GM18907 (cell line): ENCODE results near the gene FOSL1.

Experiments used
- ATAC-seq: cut with Tn5 transposase; IDR thresholded peaks from one replicate; pipeline ENCODE4 v1.9.1; 2021; ENCODE audit warnings: mild to moderate bottlenecking, moderate library complexity; ENCODE audit not compliant: unreplicated experiment

Gene FOSL1

DNA sequence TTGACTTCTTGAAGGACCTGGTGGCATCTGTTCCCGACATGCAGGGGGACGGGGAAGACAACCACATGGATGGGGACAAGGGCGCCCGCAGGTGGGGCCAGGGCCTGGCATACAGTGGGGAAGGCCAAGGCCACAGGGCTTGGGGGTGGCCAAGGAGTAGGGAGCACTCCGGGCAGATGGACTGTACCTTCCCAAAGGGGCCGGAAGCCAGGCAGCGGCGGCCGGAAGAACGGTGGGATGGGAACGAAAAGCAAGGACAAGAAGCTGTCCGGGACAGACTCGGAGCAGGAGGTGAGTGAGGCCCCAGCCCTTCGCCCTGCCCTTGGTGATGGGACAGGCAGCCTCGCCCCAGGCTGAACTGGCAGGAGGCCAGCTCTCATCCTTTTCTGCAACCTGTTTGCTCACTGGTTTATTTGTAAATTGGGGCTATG is 20.2 kb upstream of the FOSL1 start:
- no peak for ATAC-seq

DNA sequence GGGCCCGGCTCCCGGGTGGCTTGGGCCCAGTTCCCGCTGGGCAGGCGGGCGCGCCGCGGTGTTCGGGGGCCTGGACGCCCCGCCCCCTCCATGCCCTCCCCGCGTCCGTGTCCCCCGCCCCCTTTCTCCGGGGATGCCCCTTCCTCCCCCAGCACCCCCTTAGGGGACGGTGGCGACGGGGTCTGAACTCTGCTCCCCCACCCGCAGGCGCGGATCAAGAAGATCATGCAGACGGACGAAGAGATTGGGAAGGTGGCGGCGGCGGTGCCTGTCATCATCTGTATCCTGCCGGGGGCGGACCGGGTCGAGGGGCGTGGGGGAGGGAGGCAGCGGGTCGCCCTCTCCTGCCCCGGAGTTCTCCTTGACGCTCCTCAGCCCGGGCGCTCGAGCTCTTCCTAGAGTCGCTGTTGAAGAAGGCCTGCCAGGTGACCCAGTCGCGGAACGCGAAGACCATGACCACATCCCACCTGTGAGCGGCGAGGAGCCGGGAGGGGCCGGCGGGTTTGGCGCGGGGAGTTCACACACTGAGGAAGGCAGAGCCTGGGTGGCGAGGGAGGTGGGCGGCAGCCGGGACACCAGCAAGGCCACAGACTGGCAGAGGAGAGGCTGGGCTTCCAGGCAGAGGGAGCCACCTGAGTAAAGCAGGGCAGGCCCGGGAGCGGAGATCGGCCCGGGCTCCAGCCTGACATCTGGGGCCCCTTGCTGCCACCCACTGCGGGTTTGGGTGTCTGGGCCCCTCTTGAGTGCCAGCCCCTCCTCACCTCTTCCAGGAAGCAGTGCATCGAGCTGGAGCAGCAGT is 19.6 kb upstream of the FOSL1 start:
- ATAC-seq, result peak; percentile 50

DNA sequence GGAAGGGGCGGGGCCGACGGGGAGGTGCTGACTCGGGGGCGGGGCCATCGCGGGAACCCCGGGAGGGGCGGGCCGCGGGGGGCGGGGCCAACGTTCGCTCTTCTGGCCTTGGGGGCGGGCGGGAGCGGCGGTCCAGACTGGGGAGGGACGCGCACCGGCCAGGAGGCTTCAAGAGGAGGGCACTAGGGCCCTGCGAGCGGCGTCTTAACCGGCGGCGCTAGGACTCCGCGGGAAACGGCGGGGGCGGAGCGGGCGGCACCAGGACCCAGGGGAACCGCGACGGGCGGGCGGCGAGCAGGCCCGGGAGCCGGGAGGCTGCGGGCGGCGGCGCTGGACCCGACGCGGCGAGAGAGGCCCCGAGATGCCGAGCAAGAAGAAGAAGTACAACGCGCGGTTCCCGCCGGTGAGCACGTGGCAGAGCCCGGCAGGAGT is 19.0 kb upstream of the FOSL1 start, which contains the start of gene DRAP1:
Gene DRAP1 (plus strand): TSS at position 286 of the 432 bp plus-strand sequence. CDS start 76 bp downstream, at position 362.
- ATAC-seq, result peak; percentile 78

DNA sequence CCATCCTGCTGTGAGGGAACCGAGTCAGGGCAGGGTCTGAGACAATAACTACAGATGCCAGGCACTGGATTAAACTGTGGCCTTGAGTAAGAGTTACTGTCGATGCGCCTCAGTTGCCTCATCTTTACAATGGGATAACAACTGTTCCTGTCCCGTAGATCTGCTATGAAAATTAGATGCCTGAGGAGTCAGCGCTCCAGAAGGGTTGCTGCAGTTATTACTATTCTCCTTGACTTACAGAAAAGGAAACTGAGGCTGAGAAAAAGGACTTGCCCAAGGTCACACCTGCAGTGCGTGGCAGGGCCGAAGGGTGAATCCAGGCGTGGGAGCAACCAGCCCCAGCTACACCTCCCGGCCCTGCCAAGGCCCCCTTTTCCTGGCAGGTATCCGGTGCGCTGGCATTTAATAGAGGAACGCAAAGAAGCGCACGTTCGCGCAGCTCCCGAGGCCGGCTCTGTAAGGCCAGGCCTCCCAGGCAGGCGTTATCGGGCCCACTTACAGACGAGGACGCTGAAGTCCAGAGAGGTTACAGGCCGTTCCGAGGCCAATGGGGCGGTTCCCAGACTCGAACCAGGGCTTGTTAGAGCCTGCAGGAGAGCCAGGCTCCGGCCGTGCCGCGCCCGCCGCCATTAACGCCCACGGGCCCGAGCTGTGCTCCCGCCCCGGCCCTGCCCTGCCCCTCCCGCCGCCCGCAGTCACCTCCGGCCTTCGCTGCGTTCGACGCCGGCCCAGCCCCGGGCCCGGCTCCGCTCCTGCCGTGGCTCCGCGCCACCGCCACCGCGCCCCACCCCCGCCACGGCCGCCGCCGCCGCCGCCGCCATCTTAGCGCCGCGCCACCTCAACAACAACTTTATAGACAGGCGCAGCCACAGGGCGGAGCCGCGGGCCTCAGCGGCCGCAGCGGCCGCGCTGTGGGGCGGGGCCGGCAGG is 18.3 kb upstream of the FOSL1 start, which contains the start of gene C11orf68:
Gene C11orf68 (minus strand): TSS at position 852 of the 930 bp plus-strand sequence. CDS start 31 bp downstream, at position 821.
- peak; percentile 51 for ATAC-seq

DNA sequence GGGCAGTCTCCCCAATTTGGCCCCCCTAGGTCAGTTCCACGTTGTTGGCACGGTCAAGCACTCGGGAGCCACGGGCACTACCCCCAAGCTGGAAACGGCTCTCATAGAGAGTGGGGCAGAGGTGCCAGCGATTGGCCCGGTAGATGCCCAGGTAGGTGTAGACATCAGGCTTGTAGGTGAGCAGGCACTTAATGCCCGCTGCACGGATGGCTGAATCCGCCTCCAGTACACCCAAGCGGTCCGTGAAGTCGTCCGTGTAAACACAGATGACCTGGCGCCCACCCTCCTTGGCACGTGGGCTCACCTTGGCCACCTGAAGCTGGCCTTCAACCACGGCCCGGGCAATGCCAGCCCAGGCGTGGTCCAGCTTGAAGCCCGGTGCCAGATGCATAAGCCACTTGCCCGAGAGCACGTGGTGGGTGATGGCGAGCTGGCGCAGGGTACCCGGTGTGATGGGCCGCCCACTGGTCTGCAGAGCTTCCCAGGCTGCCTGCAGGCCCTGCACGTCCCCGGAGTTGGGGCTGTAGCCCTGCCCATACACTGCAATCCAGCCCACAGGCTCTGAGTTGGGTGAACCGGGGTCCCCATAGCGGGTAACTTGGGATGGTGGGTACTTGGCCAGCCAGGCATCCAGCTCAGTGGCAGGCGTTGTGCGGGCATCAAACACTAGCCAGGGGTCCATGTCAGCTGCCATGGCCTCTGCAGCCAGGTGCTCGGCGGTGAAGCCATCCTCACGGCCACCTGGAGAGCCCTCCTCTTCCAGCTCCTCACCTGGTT is 17.4 kb upstream of the FOSL1 start:
- ATAC-seq, result no peak

DNA sequence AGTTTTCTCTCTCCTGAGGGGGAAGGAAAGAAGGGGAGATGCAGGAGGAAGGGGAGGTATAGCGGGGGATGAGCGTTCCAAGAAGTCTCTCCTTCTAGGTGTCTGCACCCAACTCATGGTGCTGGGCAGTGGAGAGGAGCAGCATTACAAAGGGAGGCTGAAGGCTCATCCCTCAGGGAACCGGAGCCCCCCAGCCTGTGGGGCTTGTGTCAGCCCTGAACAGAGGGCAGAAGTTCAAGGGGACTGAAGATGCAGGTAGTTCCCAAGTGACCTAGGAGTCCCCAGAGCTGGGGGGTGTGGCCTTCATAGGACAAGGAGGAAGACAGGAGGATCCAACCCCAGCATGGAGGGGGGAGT is 16.9 kb upstream of the FOSL1 start:
- ATAC-seq, result no peak

DNA sequence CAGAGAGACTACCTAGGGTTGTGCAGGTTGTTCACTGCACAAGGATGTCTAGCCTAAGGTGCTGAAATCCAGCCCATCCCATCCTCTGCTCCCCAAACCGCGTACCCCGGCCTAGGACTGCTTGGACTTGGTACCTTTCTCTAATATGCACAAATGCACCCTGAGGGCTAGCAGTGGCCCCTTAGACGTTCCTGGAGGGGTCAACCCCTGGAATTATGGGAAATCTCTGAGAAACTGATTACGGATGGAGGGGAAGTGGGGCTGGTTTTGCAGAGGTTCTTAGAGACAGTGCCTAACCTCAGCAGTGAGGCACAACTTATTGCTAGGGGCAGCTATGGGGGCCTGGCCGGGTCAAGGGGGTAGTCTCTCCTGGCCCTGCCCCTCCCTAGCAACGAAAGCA is 16.2 kb upstream of the FOSL1 start:
- ATAC-seq, result no peak

DNA sequence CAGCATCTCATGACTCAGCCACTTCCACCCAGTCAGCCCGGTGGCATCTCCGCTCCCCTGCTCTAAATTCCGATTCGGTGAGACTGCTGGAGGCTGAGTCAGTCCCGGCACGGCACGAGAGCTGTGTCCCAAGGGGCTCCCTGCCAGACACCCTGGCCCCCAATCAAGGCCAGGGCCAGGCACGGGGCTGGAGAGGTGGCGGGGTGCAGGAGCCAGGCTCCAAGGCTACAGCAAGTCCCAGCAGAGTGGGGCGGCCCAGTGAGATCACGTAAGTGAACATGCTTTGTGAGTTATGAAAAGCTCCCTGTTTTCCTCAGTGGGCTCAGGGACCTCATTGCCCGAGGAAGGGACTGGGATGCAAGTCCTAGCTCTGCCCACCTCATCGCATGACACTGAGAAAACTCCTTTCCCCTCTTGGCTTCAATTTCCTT is 15.6 kb upstream of the FOSL1 start:
- ATAC-seq, result no peak

DNA sequence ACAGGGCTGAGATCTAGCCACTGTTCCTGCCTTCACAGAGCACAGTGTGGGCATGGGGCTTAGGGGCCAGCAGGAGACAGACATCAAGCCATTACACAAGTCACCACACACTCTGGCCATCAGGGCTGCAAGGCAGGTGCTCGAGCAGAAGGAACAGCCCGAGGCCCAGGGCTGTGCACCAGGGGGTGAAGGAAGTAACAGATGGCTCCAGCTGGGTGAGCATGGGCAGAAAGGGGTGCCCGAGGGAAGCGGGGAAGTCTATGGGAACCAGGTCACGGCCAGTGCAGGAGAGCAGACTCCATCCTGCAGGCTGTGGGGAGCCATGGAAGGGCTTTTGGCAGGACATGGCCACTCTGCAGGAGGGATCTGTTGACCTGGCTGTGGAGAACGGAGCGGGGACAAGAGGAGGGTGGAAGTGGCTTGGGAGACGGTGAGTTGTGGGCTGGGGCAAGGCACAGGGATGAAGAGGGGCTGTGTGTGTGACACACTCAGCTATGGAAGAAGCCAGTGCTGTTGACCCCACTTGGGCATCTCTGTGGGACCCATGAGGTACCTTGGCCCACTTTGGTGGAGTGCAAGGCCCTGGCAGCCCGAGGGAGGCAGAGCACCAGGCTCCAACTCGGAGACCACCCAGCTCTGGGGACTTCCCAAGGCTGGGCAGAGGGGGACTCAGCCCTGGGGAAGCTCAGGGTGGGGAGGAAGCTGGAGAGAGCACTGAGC is 15.1 kb upstream of the FOSL1 start:
- ATAC-seq, result no peak

DNA sequence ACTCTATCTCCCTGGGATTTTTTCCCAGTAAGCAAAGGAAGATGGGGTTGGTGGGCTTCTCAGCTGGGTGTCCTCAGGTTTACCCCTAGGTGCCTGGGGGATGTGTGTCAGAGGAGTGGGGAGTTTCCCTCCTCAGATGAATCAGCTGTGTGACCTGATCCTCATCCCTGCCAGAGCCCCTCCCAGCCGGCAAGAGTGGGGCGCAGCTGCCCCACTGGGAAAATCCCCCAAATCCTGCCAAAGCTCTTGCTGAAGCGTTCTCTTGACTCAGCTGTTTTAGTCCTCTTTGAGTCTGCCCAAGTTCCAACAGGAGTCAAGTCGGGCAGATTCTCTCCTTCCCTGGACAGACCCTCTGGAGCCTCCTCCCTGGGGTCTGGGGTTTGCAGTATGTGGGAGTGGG is 12.7 kb upstream of the FOSL1 start:
- ATAC-seq, result no peak

DNA sequence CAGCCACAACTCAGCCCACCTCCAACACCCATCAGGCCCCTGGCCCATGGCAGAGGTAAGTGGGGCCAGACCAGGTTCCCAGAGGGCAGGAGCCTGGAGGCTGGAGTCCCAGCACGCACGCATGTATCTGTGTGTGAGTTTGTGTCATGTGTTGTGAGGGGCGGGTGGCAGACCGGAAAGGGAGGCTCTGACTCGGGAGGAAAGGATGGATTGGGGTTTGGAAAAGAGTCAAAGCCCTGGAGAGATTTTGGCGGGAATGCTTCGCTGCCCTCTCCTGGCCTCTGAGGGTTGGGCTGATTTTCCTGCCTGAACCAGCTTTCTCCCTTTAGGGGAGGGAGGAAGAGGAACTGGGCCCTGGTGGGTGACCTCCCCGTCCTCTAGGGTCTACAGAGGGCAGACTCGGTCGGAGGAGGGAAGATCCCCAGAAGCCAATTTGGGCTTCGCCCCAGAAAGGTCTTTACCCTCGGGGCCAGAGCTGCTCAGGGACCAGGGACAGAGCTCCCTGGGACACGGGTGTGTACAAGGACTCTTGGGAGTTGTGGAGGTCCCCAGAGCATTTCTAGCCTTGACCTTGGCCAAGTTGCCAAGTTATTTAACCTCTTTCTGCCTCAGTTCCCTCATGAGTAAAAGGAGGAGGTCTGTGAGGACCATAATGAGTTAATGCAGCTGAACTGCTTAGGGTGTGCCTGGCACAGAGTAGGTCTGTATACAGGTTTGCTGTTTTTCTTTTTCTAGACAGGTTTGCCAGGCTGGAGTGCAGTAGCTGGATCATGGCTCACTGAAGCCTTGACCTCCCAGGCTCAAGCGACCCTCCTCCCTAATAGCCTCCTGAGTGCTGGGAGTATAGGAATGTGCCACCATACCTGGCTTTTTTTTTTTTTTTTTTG is 11.7 kb upstream of the FOSL1 start:
- no peak for ATAC-seq

DNA sequence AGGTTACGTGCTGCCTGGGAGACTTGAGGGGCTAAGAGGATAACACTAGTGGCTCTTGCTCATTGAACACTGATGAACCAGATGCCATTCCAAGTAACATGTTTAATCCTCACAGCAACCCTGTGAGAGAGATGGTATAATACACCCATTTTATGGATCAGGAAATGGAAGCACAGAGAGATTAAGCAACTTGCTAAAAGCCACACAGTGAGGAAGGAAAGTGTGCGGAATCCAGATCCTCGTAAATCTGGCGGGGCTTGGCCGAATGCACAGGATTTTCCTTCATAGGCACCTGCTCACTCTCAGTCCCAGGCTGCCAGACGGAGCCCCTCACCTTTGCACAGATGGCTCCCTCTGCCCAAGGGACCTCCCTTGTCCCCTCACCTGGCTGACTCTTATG is 7.7 kb upstream of the FOSL1 start:
- no peak for ATAC-seq

DNA sequence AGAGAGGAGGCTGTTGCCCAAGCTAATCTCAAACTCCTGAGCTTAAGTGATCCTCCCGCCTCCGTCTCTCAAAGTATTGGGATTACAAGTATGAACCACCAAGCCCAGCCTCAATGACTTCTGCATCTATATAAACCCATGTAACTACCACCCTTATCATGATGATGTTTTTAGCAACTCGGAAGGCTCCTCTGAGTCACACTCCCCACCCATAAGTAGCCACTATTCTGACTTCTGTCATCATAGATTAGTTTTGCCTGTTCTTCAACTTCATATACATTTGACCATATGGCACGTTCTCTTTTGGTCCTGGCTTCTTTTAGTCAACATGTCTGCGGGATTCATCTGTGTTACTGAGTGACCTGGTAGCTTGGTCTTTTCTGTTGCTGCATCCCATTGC is 6.4 kb upstream of the FOSL1 start:
- ATAC-seq, result no peak

DNA sequence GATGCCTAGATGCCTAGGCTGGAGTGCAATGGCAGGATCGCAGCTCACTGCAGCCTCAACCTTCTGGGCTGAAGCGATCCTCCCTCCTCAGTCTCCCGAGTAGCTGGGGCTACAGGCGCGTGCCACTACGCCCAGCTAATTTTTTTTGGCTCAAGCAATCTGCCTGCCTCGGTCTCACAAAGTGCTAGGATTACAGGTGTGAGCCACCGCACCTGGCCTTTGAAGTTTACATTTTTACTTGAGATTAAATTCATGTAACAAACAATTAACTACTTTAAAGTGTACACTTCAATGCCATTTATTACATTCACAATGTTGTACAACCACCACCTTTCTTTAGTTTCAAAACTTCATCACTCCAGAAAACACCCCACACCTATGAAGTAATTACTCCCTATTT is 3.5 kb upstream of the FOSL1 start:
- no peak for ATAC-seq

DNA sequence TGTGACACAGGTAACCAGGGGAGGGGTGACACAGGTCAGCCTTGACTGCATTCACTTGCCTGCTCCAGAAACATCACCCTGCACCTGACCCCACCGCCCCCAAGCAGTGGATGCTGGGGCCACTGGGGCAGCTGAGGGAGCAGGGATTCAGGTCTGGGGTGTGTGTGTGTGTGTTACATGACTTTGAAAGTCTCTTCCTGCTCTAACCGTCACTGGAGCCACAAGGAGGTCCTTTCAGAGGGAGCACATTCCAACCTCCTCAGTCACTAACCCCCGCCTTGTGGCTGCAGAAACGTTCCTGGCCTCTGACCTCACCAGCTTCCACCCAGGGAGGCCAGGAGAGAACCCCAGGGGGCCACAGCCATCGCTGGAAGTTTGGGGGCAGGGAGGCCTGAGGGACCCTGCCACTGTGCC is 2.9 kb upstream of the FOSL1 start:
- ATAC-seq, result no peak

DNA sequence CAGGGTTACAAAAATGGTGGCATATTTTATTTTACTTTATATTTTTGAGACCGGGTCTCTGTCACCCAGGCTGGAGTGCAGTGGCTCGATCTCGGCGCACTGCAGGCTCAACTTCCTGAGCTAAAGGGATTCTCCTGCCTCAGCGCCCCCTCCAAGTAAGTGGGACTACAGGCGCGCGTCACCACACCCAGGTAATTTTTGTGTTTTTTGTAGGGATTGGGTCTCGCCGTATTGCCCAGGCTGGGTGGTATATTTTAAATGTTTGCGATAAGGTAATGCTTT is 652 bp upstream of the FOSL1 start:
- no peak for ATAC-seq

DNA sequence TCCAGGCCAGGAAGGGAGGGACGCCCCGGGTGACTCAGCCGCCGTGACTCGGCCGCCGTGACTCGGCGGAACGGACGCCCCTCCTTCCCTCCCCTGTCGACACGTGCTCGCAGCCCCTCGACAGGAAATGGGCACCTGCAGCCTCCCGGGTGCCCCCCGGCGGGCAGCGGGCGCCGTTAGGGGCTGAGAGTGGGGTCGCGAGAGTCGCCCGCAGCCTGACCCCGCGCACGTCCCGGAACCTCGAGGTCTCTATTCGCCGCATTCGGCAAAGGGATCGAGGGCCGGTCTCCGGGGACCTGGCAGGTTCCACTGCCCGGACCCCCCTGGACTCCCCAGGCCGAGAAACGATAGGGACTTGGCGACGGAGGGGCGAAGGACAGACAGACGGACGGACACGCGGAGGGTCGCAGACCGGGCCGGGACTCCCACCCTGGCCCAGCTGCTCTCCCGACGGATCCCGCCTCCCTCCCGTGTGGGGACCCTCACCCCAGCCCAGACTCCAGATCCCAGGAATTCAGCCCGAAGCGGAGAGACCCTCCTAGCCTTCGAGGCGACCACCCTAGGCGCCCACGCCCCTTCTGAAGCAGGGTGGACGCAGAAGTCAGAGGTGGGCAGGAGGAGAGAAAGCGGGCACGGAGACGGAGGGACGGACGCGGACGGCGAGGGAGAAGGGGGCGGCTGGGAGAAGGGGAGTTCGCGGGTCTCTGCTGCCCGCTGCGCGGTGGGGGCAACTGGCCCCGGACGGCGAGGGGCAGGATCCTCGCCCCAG is 648 bp downstream of the FOSL1 start:
- no peak for ATAC-seq

DNA sequence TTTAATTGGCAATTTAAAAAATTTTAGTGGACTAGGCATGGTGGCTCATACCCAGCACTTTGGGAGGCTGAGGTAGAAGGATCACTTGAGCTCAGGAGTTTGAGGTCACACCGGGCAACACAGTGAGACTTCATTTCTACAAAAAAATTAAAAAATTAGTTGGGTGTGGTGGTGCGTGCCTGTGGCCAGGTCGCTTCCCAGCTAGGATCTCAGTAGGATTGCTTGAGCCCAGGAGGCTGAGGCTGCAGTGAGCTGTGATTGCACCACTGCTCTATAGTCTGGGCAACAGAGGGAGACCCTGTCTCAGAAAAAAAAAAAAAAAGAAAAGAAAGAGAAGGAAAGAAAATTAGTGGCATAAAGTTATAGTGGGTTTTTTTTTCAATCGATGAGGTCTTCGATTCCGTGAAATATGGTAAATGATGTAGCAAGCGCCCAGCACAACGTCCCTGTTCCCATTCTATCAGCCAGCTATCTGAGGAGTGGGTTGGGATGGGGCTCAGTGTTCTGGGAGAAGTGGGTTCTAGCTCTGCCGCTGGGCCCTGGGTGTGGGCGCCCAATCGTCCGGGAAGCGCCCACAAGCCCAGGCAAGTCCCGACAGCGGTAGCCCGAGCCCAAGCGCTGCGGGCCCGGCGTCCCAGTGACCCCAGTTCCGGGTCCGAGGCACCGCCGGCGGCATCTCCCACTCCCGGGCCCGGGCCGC is 1.4 kb downstream of the FOSL1 start:
- no peak for ATAC-seq
